GM08714 (cell line): Measurements from ENCODE around the gene TREML4.
"Not testable (repeated sequence)": the region's sequence is repeated elsewhere in the genome, so short reads cannot be mapped to it uniquely, and the experiment has no call there.

Source experiments
- H3K4me3 ChIP-seq: fragments of 200-500 bp; sonication (Bioruptor generic); 2 replicates; pipeline ENCODE4 v1.5.1; 2014; ENCODE audit warnings: mild to moderate bottlenecking, low read length, inconsistent platforms
- ZNF274 ChIP-seq: IDR thresholded peaks from 2 replicates; pipeline ENCODE4 v1.6.1; 2012; ENCODE audit warnings: mild to moderate bottlenecking, low read depth, low read length

Gene TREML4, protein sequence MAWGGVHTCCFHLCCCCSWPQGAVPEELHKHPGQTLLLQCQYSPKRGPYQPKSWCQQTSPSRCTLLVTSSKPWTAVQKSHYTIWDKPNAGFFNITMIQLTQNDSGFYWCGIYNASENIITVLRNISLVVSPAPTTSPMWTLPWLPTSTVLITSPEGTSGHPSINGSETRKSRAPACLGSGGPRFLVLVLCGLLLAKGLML

DNA sequence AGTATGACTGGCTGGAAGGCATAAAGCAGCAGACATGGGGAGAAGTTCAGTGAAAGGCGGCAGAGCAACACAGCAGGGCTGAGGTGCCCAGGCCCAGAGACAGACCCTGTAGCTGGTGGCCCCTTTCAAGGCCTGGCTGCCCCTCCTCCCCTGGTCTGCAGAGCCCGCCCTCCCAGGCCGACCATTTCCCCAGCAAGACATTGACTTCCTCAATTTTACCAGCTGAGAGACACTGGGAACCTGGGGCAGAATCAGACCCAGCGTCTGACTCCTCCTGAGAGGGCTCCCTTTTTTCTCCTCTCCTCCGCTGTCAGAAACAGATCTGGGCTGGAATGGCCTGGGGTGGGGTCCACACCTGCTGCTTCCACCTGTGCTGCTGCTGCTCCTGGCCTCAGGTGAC is at the start of gene TREML4:
Gene TREML4, plus strand, starts transcription at position 254 of the 400 bp plus-strand sequence. Its CDS starts 79 bp downstream, at position 333.
- TF ChIP-seq ZNF274, result no peak
- no peak within 1 kb of the TSS for H3K4me3 ChIP-seq

GRCh38 chr6:41179163-41179562 is 49.0 kb upstream of the TREML4 start:
- no peak for TF ChIP-seq ZNF274

DNA sequence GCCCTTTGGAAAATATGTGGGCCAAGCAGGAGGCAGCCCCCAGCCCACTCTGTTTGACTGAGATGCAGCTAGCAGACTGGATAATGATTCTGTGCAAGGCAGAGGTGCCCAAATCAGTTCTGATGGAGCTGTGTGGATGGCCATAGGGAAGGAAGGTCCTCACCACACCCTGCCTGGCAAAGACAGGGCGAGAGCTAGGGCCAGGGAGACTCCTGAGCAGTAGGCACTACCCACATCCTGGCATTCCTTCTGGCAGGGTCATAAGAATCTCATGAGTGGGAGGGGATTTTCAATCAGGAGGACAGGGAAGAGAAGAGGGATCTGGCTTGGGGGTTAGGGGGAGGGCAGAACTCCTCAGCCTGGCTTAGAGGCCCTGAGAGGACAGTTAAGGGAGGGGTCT is 46.6 kb upstream of the TREML4 start:
- H3K4me3 ChIP-seq, result no peak overlapping the region
- no peak for TF ChIP-seq ZNF274

More at GRCh38 chr6:41179163-41179562, 49.0 kb upstream of the TREML4 start:
- no peak overlapping the region for H3K4me3 ChIP-seq

- no peak for TF ChIP-seq ZNF274
- H3K4me3 ChIP-seq, result no peak overlapping the region
These were observed 45.8 kb upstream of the TREML4 start for GRCh38 chr6:41182069-41183034.

DNA sequence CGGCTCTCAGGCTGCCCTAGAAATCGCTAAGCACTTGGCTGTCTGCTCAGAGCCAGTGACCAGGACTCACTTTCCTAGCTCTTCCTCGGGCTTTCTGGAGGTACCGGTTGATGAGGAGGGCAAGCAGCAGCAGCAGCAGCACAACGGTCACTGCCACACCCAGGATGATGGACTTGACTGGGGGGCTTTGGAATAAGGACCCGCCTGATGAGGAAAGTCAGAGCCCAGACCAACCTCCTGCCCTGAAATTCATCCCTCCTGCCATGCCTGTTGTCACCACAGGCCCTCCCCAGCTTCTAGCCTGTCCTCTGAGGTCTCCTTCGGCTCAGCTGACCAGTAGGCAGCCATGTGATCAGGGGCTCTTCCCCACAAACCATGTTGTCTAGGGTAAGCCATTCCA is 43.4 kb upstream of the TREML4 start:
- no peak overlapping the region for H3K4me3 ChIP-seq
- TF ChIP-seq ZNF274, result no peak

DNA sequence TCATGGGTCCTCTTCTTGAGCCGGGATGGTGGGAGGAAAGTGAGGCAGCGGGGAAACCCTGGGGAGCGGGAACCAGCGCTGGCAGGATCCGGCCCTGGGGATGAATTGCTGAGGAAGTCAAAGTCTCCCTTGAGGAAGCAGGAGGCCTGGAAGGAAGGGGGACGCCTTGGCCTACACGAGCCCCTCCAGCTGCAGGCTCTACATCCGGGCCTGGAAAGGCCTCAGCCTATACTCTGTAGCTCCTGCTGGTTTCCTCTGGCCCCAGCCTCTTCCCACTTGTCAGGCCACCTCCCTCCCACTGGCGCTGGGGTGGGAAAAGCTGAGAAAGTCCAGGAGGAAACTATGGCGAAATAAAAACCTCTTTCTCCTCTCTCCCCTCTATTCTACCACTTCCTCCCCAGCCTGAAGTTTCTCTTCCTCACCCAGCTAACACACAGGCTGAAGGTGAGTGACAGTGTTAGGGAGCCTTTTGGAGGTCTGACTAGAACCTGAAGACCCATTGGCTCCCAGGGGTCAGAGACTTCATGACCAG is 42.1 kb upstream of the TREML4 start:
- no peak for TF ChIP-seq ZNF274
- no peak overlapping the region for H3K4me3 ChIP-seq

DNA sequence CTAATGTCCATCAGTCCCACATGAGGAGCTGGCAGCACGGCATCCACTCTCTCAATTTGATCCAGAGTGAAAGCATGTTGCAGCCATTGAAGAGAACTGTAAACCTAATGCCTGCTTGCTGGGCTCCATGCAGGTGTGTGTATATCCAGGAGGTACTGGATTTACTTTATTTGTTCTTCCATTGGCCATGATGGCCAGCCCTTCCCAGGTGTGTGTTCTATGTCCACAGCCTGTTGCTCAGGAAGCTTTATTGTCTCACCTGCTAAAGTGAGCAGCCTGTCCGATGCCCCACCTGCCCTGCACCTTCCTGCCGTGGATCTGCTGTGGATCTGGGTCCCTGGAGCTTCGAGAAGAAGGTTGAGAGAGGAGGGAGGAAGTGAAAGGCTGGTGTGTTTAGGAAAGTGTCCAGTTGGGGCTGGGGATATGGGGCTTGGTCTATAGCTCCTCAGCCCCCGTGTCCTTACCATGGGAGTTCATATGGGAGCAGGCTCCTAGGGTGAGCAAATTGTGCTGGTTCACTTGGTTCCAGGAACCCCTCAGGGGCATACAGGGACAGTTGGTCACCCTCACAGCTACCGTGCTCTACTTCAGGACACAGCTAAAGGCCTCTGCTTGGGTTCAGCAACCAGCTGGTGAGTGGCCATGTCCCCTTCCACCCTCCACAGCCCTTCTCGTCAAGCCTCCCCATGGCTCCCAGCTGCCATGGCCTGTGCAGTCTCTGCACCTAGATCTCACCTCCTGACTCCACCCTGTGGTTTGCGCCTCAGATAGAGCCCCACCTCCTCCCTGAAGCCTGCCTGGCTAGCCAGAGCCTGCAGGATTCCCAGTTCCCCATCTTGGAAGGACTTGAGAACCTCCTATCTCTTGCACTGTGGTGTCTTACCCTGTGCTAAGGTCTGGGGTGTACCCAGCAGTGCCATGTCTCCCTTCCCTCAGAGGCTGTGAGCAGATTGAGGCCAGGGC is 39.9 kb upstream of the TREML4 start:
- no peak for TF ChIP-seq ZNF274
- no peak overlapping the region for H3K4me3 ChIP-seq

DNA sequence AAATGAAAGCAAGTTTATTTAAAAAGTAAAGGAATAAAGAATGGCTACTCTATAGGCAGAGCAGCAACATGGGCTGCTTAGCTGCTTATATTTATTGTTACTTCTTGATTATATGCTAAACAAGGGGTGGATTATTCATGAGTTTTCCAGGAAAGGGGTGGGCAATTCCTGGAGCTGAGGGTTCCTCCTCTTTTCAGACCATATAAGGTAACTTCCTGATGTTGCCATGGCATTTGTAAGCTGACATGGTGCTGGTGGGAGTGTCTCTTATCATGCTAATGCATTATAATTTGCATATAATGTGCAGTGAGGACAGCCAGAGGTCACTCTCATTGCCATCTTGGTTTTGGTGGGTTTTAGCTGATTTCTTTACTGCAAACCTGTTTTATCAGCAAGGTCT is 39.1 kb upstream of the TREML4 start:
- H3K4me3 ChIP-seq, result not testable (repeated sequence)

DNA sequence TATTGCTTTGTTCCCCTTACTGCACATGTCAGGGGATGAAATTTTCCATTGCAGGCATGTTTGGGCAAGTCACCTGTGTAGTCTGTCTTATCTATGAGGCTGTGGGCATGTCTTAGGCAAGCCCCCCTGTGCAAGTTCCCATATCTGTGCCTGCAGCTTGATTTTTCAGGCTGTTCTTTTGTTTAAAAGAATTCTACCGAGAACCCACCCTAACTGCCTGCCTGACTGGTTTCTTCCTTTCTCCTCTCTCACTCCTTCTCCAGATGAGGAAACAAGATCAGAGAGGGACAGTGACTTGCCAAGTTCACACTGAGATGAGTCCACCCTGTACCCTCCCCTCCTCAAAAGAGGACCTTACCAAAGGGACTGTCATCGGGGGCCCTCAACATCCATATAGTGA is 38.2 kb upstream of the TREML4 start:
- H3K4me3 ChIP-seq, result no peak overlapping the region
- no peak for TF ChIP-seq ZNF274

GRCh38 chr6:41190791-41191190 is 37.4 kb upstream of the TREML4 start:
- no peak overlapping the region for H3K4me3 ChIP-seq
- TF ChIP-seq ZNF274, result no peak

- no peak overlapping the region for H3K4me3 ChIP-seq
- TF ChIP-seq ZNF274, result no peak
These were observed 36.6 kb upstream of the TREML4 start for GRCh38 chr6:41191569-41191968.

DNA sequence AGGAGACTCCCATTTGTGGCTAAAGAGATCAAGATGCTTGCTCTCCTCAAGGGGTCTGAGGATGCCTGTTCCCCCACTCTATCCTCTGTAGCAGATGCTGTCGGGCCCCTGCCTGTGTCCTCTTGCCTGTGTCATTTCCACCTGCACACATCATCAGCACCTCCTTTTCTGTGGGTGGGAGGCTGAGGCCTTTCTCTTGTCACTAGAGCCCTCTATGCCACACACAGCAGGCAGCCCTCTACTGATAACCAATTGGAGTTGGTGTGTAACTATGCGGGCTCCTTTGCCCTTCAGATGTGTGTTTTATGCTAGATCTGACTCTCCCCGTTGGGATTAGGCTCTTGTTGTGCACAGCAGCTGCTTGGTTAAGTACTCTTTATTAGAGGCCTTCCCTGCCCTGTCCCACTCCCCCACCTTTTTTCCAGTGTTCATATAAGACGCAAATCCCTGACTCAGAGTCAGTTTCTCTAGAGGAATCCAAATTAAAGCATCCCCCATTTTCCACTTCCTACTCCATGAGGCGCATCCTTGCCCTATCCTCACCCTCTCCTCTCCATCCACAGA is 34.9 kb upstream of the TREML4 start:
- no peak overlapping the region for H3K4me3 ChIP-seq
- TF ChIP-seq ZNF274, result no peak

DNA sequence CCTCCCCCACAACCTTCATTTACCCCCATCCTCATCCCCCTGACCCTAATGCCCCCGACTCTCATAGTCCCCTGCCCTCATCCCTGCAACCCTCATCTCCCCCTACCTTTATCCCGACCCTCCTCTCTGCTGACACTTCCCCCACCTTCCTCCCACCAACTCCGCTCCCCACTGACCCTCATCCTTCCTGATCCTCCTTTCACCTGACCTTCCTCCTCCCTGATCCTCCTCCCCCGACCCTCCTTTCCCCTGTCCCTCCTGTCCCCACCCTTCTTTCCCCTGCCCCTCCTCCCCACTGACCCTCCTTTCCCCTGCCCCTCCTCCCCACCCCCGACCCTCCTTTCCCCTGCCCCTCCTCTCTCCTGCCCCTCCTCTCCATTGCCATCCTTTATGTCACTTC is 34.3 kb upstream of the TREML4 start:
- no peak for TF ChIP-seq ZNF274

GRCh38 chr6:41194386-41194785 is 33.8 kb upstream of the TREML4 start:
- no peak overlapping the region for H3K4me3 ChIP-seq
- no peak for TF ChIP-seq ZNF274

More for the DNA sequence above, 34.3 kb upstream of the TREML4 start:
- no peak overlapping the region for H3K4me3 ChIP-seq
